ENCODE measurements around the gene SPNS1.

The SPNS1 gene

DNA sequence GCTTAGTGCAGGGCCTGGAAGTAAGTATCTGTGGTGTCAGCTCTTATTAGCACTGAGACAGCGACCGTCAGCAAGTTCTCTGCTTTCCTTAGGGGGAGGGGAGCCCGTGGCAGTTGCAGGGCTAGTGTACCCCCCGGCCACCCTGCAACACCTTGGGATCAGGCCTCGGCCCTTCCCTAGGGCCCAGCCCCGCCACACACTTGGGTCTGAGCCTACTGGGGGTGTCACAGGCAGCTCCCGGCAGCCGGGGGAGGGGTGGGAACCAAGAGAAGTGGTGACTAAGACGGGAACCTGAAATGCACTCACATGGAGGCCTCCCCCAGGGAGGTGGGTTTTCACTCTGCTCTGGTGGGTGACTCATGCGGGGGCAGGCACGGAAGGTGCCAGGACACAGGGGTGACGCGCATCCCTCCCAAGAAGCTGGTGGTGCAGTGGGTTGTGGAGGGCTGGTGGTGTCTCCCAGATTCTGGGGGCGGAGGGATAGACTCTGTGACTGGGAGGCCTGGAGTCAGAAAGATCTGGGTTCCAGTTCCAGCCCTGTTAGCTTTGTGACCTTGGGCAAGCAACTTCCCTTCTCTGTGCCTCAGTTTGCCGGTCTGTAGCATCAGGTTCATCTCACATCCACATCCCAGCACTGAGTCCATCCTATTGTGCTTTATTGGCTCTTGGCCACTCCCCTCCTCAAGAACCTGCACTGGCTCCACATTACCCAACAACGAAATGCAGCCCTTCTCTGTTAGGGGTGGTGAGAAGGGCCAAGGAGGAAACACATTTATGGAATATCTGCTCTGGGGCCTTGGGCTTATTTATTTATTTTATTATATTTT lies 54.8 kb downstream of the SPNS1 start:
- no peak for DNase-seq

DNA sequence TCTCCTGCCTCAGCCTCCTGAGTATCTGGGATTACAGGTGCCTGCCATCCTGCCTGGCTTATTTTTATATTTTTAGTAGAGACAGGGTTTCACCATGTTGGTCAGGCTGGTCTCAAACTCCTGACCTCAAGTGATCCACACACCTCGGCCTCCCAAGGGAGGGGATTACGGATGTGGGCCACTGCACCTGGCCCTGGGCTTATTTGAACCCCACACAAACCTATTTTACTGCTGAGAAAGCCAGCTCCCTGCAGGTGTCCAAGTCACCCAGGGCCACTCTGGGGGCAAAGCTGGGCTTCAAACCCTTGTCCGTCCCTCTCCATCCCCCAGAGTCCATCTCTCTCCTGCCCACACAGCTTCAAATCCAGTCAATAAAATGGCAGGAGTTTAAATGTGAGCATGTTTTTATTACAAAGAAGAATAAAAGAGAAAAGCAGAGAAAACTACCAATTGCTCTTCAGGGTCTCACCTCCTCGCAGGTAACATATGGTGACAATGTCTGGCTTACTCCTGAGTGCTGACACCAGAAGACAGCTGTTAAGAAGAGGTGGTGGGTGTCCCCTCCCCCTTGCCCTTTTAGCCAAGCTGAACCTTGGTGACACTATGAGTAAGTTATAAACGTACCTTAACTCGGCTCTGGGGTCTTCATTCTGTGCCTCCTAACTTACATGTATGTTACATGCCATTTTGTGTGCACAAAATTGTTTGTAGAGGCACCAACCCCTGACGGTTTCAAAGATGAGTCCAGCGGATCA lies 55.7 kb downstream of the SPNS1 start:
- no peak for DNase-seq

Data from NCI-H1092 treated with DMSO at 0.1 percent for 48 hours (cell line).